Small intestine (tissue), 7 donors: Measurements from ENCODE around the gene FLOT2. TPM values are rescaled to one million over a fixed set of nuclear protein-coding genes. Genes with fewer than 3 reads are reported as not detected.

Experiments
- DNase-seq, 2 donors: peaks; one replicate each; pipeline versions ENCODE4 v3.0.0 to v3.0.0-alpha.2; 2013
- FAIRE-seq: peaks from 2 replicates; lab custom pipeline; 2012; peaks lifted over from hg19 to GRCh38; lab: Jason Lieb, UNC
- H3K27ac ChIP-seq, 3 donors: one replicate each; pipeline ENCODE4 v1.5.1; 2013; ENCODE audit warnings: low read length in 2 of 3, mild to moderate bottlenecking in 2 of 3, control low read depth in 1 of 3, inconsistent platforms in 1 of 3, low read depth in 1 of 3, moderate library complexity in 1 of 3
- H3K27me3 ChIP-seq, 3 donors: one replicate each; pipeline ENCODE4 v1.6.1; 2013; ENCODE audit warnings: low read length in 3 of 3, inconsistent platforms in 1 of 3; ENCODE audit not compliant: control insufficient read depth in 3 of 3, insufficient read depth in 3 of 3
- H3K36me3 ChIP-seq, 3 donors: one replicate each; pipeline ENCODE4 v1.6.1; 2013; ENCODE audit warnings: low read length in 3 of 3, inconsistent platforms in 1 of 3, low read depth in 1 of 3, mild to moderate bottlenecking in 1 of 3, moderate library complexity in 1 of 3; ENCODE audit not compliant: control insufficient read depth in 3 of 3, insufficient read depth in 2 of 3
- H3K4me1 ChIP-seq, 3 donors: one replicate each; pipeline ENCODE4 v1.6.1; 2013; ENCODE audit warnings: low read length in 2 of 3, inconsistent platforms in 1 of 3, low read depth in 1 of 3, mild to moderate bottlenecking in 1 of 3, moderate library complexity in 1 of 3; ENCODE audit not compliant: control insufficient read depth in 3 of 3, insufficient read depth in 2 of 3
- H3K4me3 ChIP-seq, 3 donors: one replicate each; pipeline ENCODE4 v1.5.1; 2013; ENCODE audit warnings: low read length in 3 of 3, control low read depth in 1 of 3, inconsistent platforms in 1 of 3, low read depth in 1 of 3, mild to moderate bottlenecking in 1 of 3, moderate library complexity in 1 of 3
- H3K9me3 ChIP-seq, 2 donors: one replicate each; pipeline ENCODE4 v1.6.1; 2013; ENCODE audit warnings: low read depth in 1 of 2, low read length in 1 of 2; ENCODE audit not compliant: control insufficient read depth in 2 of 2, insufficient read depth in 1 of 2
- WGBS, 3 donors: extraction: QIAGEN DNeasy Blood & Tissue Kit; methylation state at CpG; one replicate each; pipeline ENCODE4 v1.1.7; 2013; 5-methylcytosine and 5-hydroxymethylcytosine counted together
- polyA plus RNA-seq, 4 donors: library from polyadenylated mRNA; stranded (reverse) in 3 of 4; unstranded in 1 of 4; fragments of 200-250 nt in 3 of 4; fragments of 120-200 nt in 1 of 4; gene quantifications; one replicate each; pipeline versions ENCODE4 v1.2.1 to v1.2.3, GENCODE V29; 2013
- donor health status: healthy with polysubstance abuse.
- donor health status: control.
- donor health status: control.
- donor health status: Bipolar disorder and iron deficiency.
- donor health status: healthy.

The FLOT2 gene
- polyA plus RNA-seq, 4 donors = 19.9 to 73.8 (median 36.8) TPM

DNA sequence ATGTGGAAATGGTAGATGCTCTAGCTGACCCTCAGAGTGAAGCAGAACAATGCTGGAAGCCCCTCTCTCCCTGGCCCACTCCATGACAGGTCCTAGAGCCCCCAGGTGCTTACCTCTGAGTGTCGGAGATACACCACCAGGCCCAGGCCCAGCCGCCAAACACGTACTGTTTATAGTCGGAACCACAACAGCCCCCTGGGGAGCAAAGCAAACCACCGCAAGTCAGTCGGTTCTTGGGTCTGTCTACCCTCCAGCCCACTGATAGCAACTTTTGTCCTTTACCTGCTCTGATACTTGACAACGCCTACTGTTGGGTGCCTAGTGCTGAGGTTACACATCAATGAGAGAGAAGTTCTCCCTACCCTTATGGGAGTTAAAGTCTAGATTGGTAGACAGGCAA is 8.7 kb downstream of the FLOT2 start:
- no peak overlapping the region for H3K4me3 ChIP-seq
- DNase-seq = no peak
- FAIRE-seq = no peak
- no peaks in the 10 kb centered on the region for H3K27me3 ChIP-seq
- H3K9me3 ChIP-seq = no peaks in the 10 kb centered on the region
- H3K4me1 ChIP-seq = no peaks in the 10 kb centered on the region
- H3K36me3 ChIP-seq = peaks cover 0 to 73% (median 0%) of the 10 kb centered on the region in 3 donors
- 90 to 96% (median 92%) methylated on average over 7 of the region's 7 CpGs for WGBS, 3 donors
- no peak overlapping the region for H3K27ac ChIP-seq

DNA sequence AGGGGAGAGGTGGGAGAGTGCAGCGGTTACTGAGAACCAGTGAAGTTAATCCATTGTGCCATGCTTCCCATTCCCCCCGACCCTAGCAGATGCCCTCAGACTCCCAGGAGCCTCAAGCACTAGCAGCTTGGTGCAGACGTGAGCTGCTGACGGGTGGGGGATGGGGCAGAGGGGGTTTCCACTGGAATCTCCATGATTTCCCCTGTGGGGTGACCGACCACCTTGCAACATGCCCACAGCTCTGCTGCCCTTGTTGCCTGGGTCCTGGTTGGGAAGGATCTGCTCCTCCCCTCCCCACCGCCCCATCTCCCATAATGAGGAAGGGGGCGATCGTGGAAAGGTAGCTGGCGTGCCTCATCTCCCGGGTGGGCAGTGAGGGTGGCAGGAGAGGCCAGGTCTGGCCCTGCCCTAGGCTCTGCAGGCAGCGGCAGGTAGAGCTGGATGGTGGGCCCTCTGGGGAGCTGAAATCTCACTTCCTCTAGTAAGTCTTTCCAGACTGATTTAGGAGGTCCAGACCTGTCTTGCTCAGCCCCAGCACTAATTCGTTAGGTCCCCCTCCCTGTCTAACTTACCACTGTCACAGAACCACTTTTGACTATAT is 9.6 kb downstream of the FLOT2 start:
- Histone ChIP-seq H3K4me1 (no peaks in the 10 kb centered on the region), H3K9me3 (no peaks in the 10 kb centered on the region), H3K4me3 (no peak overlapping the region), H3K27me3 (no peaks in the 10 kb centered on the region), H3K36me3 (peaks cover 0 to 78% (median 0%) of the 10 kb centered on the region in 3 donors), H3K27ac (no peak overlapping the region)
- DNase-seq (no peak), FAIRE-seq (no peak)
- 81 to 90% (median 87%) methylated on average over 12 of the region's 12 CpGs for WGBS, 3 donors

DNA sequence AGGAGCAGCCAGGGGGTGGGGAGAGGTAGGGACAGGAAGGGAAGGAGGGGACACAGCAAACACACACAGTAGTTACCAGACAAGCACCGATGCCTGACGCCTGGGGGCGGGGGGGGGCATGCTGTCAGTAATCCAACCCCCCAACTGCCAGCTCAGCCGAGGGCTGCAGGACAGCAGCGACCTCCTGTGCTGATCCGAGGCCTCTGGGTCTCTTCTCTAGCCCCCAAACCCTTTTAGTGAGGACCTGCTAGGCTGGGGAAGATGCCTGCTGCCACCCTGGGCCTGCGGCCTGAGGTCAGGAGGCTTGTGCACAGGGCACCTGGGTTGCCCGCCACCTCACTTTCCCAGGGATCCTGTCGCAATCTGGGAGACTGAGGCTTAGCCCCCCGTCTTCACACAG is 11.6 kb downstream of the FLOT2 start:
- WGBS, 3 donors = 91 to 96% (median 94%) methylated on average over 9 to 10 of the region's 10 CpGs
- no peak for DNase-seq
- peaks cover under 1 to 87% (median 8%) of the 10 kb centered on the region in 3 donors for H3K36me3 ChIP-seq

DNA sequence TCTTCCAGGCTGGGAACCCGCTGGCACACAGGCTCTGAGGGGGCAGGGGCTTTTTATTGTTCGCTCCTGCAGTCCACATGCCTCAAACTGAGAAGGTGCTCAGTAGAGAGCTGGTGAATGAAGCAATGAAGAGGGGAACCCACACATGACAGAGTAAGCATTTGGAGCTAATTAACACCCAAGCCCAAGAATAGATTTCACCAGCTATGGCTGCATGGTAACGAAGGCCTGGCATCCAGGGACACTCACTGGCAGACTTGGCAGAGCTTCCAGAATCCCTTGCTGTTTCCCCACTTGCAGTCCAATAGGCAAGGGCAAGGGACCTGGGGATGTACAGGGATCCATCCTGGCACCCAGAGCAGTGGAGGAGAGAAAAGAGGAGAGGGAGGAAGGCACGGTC is 12.2 kb downstream of the FLOT2 start:
- 95 to 98% (median 96%) methylated on average over 4 of the region's 4 CpGs for WGBS, 3 donors
- H3K4me1 ChIP-seq = no peaks in the 10 kb centered on the region
- no peaks in the 10 kb centered on the region for H3K9me3 ChIP-seq
- H3K27ac ChIP-seq = no peak overlapping the region
- no peak for DNase-seq
- FAIRE-seq = no peak
- no peaks in the 10 kb centered on the region for H3K27me3 ChIP-seq
- peaks cover 6 to 88% (median 10%) of the 10 kb centered on the region in 3 donors for H3K36me3 ChIP-seq
- H3K4me3 ChIP-seq = no peak overlapping the region

More for the DNA sequence above, 11.6 kb downstream of the FLOT2 start:
- H3K4me1 ChIP-seq = no peaks in the 10 kb centered on the region
- H3K4me3 ChIP-seq = no peak overlapping the region
- no peak for FAIRE-seq
- no peaks in the 10 kb centered on the region for H3K9me3 ChIP-seq
- no peaks in the 10 kb centered on the region for H3K27me3 ChIP-seq
- no peak overlapping the region for H3K27ac ChIP-seq

DNA sequence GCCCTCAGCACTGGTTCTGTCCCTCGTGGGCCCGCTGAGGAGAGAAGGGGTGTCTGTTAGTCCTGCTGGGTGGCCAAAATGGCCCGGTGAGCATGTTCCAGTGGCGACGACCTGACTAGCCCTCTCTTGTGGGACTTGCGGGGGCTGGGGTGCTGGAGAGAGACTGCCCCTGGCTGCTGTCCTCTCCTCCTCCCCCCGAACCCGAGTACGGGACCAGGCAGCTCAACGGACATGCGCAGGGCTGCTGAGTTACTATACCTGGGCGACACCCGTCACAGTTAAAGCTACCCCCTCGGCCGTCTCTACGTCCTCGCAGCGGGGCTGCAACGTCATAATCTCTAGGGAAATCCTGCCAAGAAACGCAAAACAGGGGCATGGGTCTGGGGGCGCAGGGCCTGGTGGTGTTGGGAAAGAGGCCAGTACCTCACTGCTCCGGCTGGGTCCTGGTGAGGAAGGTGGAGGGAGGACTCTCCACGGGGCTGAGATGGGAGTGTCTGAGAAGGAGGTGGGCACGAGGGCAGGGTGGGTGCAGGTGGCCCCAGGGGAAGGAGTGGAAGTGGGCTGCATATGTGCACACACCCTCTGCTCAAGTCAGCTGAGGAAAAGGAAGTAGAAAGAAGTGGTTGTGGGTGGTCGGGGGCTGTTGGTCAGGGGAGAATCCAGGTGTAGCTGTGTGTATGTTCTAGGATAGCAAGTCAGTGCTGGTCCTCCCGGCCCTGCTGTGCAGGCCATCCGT is 13.4 kb downstream of the FLOT2 start:
- Histone ChIP-seq H3K4me1 (no peaks in the 10 kb centered on the region), H3K27me3 (no peaks in the 10 kb centered on the region), H3K27ac (no peak overlapping the region), H3K9me3 (no peaks in the 10 kb centered on the region), H3K36me3 (peaks cover 9 to 98% (median 13%) of the 10 kb centered on the region in 3 donors), H3K4me3 (no peak overlapping the region)
- no peak for DNase-seq
- no peak for FAIRE-seq
- 91 to 92% (median 92%) methylated on average over 27 of the region's 27 CpGs for WGBS, 3 donors

DNA sequence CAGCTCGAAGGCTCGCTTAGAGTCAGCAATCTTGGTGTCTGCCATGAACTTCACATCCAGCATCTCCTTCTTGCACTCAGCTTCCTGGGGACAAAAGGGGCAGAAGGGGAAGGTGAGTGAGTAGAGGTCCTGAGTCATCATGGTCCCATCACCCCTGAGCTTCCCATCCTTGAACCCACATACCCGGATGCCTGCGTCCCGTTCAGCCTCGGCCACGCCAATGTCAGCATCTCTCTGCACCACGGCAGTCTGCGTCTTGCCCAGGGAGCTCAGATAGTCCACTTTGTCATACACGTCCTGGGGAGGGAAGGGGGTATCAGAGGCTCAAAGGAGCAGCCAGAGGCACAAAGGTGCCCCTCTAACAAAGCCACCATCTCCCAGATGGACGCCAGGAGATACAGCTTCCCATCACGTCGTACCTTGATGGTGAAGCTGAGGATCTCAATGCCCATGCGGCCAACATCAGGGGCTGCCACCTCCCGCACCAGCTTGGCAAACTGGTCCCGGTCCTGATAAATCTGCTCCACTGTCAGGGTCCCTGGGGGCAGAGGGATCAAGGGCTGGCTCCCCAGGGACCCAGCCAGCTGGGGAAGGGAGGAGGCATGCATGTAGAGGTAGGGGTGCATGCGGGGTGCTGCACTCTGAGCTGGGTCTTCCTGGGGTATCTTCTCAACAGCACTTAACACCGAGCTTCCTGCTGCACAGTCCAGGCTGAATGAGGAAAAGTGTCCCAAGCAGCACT is 15.2 kb downstream of the FLOT2 start:
- Histone ChIP-seq H3K27me3 (no peaks in the 10 kb centered on the region), H3K9me3 (no peaks in the 10 kb centered on the region), H3K27ac (no peak overlapping the region), H3K4me3 (no peak overlapping the region), H3K4me1 (no peaks in the 10 kb centered on the region), H3K36me3 (peaks cover 9 to 86% (median 13%) of the 10 kb centered on the region in 3 donors)
- FAIRE-seq (no peak), DNase-seq (no peak)
- WGBS, 3 donors = 92 to 95% (median 94%) methylated on average over 18 of the region's 18 CpGs

DNA sequence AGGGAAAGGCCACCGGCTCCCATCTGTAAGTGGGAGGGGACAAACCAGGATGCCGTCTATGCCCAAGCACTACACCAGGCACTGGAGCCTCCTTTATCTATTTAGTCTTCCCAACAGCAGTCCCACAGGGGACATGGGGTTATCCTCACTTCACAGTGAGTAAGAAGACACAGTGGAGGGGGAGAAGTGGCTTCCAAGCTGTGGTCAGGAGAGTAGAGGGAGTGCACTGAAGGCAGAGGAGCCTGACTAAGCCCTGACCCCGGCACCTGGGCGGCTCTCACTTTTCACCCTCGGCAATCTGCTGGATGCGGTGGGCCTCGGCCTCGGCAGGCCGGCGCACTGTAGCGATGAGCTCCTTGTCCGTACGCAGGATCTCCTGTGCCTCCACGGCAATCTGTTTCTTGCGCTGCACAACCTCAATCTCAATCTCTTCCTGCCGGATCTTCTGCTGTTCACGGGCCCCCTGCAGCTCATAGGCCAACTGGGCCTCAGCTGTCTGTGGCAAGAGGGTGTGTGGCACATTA is 15.9 kb downstream of the FLOT2 start:
- Histone ChIP-seq H3K27me3 (no peaks in the 10 kb centered on the region), H3K27ac (no peak overlapping the region), H3K9me3 (no peaks in the 10 kb centered on the region), H3K4me1 (no peaks in the 10 kb centered on the region), H3K36me3 (peaks cover 9 to 79% (median 13%) of the 10 kb centered on the region in 3 donors), H3K4me3 (no peak overlapping the region)
- DNase-seq = no peak
- FAIRE-seq = no peak
- WGBS, 3 donors = 94 to 96% (median 95%) methylated on average over 17 of the region's 17 CpGs

DNA sequence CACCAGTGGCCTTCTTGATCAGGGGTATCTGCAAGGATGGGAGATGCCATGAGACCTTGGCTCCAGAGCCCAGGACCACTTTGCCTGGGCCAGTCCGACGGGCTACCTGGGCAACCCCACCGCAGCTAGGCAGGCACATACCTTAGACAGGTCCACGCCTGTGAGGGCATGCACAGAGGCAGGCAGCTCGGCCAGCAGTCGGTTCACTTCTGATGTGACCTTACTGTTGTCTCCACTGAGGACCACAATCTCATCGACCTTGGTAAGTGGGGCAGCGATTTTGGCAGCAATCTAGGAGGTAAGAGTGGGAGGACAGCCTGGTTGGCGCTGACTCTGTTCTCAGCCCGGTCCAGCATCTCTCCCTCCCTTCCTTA is 17.0 kb downstream of the FLOT2 start:
- Histone ChIP-seq H3K4me3 (no peak overlapping the region), H3K9me3 (no peaks in the 10 kb centered on the region), H3K36me3 (peaks cover 9 to 68% (median 13%) of the 10 kb centered on the region in 3 donors), H3K27ac (no peak overlapping the region), H3K4me1 (no peaks in the 10 kb centered on the region), H3K27me3 (no peaks in the 10 kb centered on the region)
- WGBS, 3 donors = 90 to 94% (median 93%) methylated on average over 10 of the region's 10 CpGs
- DNase-seq (no peak), FAIRE-seq (no peak)
